Coronary artery (tissue), 2 donors: ENCODE measurements around the gene PPM1F.

Source experiments
- DNase-seq: peaks from one replicate; pipeline ENCODE4 v3.0.0-alpha.2; 2017; ENCODE audit warnings: low spot score
- H3K27ac ChIP-seq, 2 donors: fragments of 200-600 bp; sonication (generic); one replicate each; pipeline ENCODE4 v1.5.1; 2016 to 2019
- H3K4me3 ChIP-seq: fragments of 200-600 bp; sonication (generic); 2 replicates; pipeline ENCODE4 v1.5.1; 2016; ENCODE audit warnings: mild to moderate bottlenecking, moderate library complexity
- TF ChIP-seq, protein P1 (sequence below): fragments of 200-600 bp; sonication (generic); IDR thresholded peaks from one replicate; pipeline ENCODE4 v1.5.1; 2019; ENCODE audit warnings: antibody characterized with exemption

The PPM1F gene, protein sequence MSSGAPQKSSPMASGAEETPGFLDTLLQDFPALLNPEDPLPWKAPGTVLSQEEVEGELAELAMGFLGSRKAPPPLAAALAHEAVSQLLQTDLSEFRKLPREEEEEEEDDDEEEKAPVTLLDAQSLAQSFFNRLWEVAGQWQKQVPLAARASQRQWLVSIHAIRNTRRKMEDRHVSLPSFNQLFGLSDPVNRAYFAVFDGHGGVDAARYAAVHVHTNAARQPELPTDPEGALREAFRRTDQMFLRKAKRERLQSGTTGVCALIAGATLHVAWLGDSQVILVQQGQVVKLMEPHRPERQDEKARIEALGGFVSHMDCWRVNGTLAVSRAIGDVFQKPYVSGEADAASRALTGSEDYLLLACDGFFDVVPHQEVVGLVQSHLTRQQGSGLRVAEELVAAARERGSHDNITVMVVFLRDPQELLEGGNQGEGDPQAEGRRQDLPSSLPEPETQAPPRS

GRCh38 chr22:21952586-21953571 is at the start of gene PPM1F:
PPM1F (minus strand) TSS chr22:21952848; CDS start chr22:21946048, 6,800 bp downstream.
- TF ChIP-seq, protein P1, sequence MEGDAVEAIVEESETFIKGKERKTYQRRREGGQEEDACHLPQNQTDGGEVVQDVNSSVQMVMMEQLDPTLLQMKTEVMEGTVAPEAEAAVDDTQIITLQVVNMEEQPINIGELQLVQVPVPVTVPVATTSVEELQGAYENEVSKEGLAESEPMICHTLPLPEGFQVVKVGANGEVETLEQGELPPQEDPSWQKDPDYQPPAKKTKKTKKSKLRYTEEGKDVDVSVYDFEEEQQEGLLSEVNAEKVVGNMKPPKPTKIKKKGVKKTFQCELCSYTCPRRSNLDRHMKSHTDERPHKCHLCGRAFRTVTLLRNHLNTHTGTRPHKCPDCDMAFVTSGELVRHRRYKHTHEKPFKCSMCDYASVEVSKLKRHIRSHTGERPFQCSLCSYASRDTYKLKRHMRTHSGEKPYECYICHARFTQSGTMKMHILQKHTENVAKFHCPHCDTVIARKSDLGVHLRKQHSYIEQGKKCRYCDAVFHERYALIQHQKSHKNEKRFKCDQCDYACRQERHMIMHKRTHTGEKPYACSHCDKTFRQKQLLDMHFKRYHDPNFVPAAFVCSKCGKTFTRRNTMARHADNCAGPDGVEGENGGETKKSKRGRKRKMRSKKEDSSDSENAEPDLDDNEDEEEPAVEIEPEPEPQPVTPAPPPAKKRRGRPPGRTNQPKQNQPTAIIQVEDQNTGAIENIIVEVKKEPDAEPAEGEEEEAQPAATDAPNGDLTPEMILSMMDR, result peak; percentile 90
- peak within 1 kb of the TSS; percentile 86 for H3K4me3 ChIP-seq
- peak; percentile 88 for DNase-seq
- H3K27ac ChIP-seq, result peak within 1 kb of the TSS in 1 of 2 donors; percentile 78

DNA sequence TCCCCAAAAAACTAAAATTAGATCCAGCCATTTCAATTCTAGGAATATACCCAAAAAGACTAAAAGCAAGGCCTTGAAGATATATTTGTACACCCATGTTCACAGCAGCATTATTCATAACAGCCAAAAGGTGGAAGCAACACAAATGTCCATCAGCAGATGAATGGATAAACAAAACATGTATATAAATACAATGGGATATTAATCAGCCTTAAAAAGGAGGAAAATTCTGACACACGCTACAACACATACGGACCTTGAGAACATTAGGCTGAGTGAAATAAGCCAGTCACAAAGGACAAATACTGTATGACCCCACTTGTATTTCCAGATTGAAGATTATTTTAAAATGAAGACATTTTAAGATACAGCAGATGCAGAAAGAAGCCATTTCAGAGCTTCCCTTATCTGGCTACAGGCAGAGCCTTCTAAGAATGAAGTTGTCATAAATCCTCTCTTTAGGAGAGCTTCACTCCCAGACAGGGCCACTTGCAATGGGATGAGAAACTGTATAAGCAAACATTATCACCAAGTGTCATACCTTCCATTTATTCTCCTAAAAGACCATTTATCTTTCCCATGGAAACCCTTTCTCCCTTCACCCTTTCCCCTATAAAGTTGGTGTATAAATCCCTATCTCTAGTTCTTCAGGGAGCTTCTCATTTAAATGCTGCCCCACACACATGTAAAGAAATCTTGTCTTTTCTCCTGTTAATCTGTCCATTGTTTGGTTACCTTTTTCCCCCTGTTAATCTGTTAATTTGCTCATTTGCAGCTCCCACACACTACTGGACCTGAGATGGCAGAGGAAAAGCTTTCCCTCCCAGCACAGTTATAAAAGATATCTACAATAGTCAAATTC is 49.2 kb upstream of the PPM1F start:
- Histone ChIP-seq H3K27ac (no peak overlapping the region), H3K4me3 (no peak overlapping the region)
- DNase-seq, result no peak
- TF ChIP-seq, protein P1, result no peak

DNA sequence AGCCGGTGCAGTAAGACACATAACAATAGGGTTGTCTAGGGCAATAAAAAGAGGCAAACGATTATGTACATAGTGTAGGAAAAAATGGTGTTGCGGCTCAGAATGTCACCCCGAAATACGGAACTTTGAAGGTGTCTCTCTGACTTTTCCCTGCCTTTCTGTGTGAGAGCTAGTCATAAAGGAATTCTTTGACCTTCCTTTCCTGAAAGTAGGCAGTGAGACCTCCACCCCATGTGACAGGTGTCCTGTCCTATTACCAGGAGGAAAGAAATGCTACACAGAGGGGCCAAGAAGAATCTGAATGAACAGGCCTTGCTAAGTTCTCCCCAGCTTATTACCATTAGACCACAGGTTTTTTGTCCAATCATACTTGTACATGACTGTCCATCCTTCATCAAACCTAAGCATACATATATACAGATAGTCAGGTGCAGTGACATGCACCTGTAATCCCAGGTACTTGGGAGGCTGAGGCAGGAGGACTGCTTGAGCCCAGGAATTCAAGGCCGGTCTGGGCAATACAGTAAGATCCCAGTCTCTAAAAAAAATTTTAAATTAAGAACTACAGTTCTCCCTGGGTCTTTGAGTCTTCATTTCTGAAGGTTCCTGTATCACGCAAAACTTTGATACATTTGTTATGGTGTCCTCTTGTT is 46.1 kb upstream of the PPM1F start:
- no peak for DNase-seq
- Histone ChIP-seq H3K27ac (no peak overlapping the region), H3K4me3 (no peak overlapping the region)
- TF ChIP-seq, protein P1, result no peak

- DNase-seq, result no peak
Measured at GRCh38 chr22:21996175-21996720, 43.6 kb upstream of the PPM1F start.

DNA sequence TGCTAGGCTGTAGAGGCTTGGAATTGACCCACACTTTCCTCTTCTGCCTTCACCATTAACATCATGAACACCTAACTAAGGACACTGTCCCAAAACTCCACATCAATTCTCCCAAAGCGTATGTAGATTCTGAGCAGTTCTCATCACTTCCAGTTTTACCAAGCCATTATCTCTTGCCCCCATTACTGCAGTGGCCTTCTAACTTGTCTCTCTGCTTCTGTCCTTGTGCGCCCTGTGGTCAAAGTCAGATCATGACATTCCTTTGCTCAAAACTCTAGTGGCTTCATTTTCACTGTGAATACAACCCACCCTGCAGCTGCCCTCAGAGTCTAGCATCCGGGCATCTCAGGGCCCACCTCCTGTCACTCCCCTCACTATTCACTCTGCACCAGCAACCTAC is 43.0 kb upstream of the PPM1F start:
- H3K27ac ChIP-seq, result no peak overlapping the region
- no peak for DNase-seq
- TF ChIP-seq, protein P1, result no peak
- H3K4me3 ChIP-seq, result no peak overlapping the region

More at GRCh38 chr22:21996175-21996720, 43.6 kb upstream of the PPM1F start:
- no peak overlapping the region for H3K27ac ChIP-seq
- TF ChIP-seq, protein P1, result no peak
- no peak overlapping the region for H3K4me3 ChIP-seq
